PC-3 (cell line): Measurements from ENCODE around the gene ANAPC15. TPM values are rescaled to one million over a fixed set of nuclear protein-coding genes. Genes with fewer than 3 reads are reported as not detected.
"Not testable (repeated sequence)": the region's sequence is repeated elsewhere in the genome, so short reads cannot be mapped to it uniquely, and the experiment has no call there.

Source experiments
- ATAC-seq: fragments of 200-7000 bp; cut with Tn5 transposase; 2 replicates; pipeline ENCODE4 v1.9.1; 2020; ENCODE audit warnings: mild to moderate bottlenecking, moderate library complexity
- BruUV-seq: library from RNA; stranded (reverse); fragments of 400-500 nt; replicated peaks from 2 replicates; lab custom pipeline; 2021; lab: Mats Ljungman, UMichigan
- CTCF ChIA-PET: fragments of 300-600 bp; sonication (Branson Sonifier 250); formaldehyde crosslinking; loops from one replicate; lab custom pipeline; 2022; ENCODE audit warnings: antibody characterized with exemption; lab: Charles Lee
- POLR2A ChIA-PET: fragments of 300-600 bp; sonication (Branson Sonifier 250); formaldehyde crosslinking; loops from one replicate; lab custom pipeline; 2022; ENCODE audit warnings: antibody characterized with exemption; ENCODE audit not compliant: unreplicated experiment; lab: Charles Lee
- DNase-seq: peaks from one replicate; pipeline ENCODE4 v3.0.0-alpha.2; 2015
- H2AFZ ChIP-seq: fragments of 300-600 bp; sonication (generic); 2 replicates; pipeline ENCODE4 v1.6.0; 2016; ENCODE audit warnings: antibody characterized with exemption, low read length
- H3F3A ChIP-seq: fragments of 300-600 bp; sonication (generic); one replicate; pipeline ENCODE4 v1.6.0; 2017; ENCODE audit warnings: antibody characterized with exemption, low read length, control low read depth, mild to moderate bottlenecking; ENCODE audit not compliant: unreplicated experiment
- H3K27ac ChIP-seq: fragments of 300-600 bp; sonication (generic); 2 replicates; pipeline ENCODE4 v1.5.1; 2016; ENCODE audit warnings: mild to moderate bottlenecking, low read length
- H3K27me3 ChIP-seq: fragments of 300-600 bp; sonication (generic); 2 replicates; pipeline ENCODE4 v1.6.1; 2016; ENCODE audit warnings: low read length, mixed read lengths
- H3K36me3 ChIP-seq: fragments of 300-600 bp; sonication (generic); 2 replicates; pipeline ENCODE4 v1.6.1; 2016; ENCODE audit warnings: low read depth, mixed run types, low read length, mixed read lengths
- H3K4me1 ChIP-seq: fragments of 300-600 bp; sonication (generic); 2 replicates; pipeline ENCODE4 v1.5.1; 2016; ENCODE audit warnings: low read length; ENCODE audit not compliant: insufficient read depth
- H3K4me2 ChIP-seq: fragments of 300-600 bp; sonication (generic); 2 replicates; pipeline ENCODE4 v1.6.0; 2016; ENCODE audit warnings: low read length
- H3K4me3 ChIP-seq: fragments of 300-600 bp; sonication (generic); 2 replicates; pipeline ENCODE4 v1.5.1; 2016; ENCODE audit warnings: mild to moderate bottlenecking, low read length, mixed read lengths
- H3K79me2 ChIP-seq: fragments of 300-600 bp; sonication (generic); 2 replicates; pipeline ENCODE4 v1.6.1; 2017; ENCODE audit warnings: low read length, mixed read lengths
- H3K9ac ChIP-seq: fragments of 300-600 bp; sonication (generic); 2 replicates; pipeline ENCODE4 v1.6.0; 2016; ENCODE audit warnings: mild to moderate bottlenecking, low read length
- H3K9me2 ChIP-seq: fragments of 300-600 bp; sonication (generic); replicated peaks from 2 replicates; pipeline ENCODE4 v1.6.1; 2016; ENCODE audit warnings: mixed run types, low read length, mixed read lengths
- H3K9me3 ChIP-seq: fragments of 300-600 bp; sonication (generic); 2 replicates; pipeline ENCODE4 v1.6.1; 2016; ENCODE audit warnings: low read length, mixed read lengths
- H4K20me1 ChIP-seq: fragments of 300-600 bp; sonication (generic); 2 replicates; pipeline ENCODE4 v1.6.1; 2016; ENCODE audit warnings: low read length, mixed read lengths
- EZH2 ChIP-seq: fragments of 300-600 bp; sonication (generic); IDR thresholded peaks from one replicate; pipeline ENCODE4 v1.6.1; 2017; ENCODE audit warnings: antibody characterized with exemption, mild to moderate bottlenecking, low read length; ENCODE audit not compliant: unreplicated experiment
- EZH2phosphoT487 ChIP-seq: fragments of 300-600 bp; sonication (generic); IDR thresholded peaks from 2 replicates; pipeline ENCODE4 v1.6.1; 2018; ENCODE audit warnings: mild to moderate bottlenecking, antibody characterized with exemption, low read length, borderline replicate concordance
- intact Hi-C: fragments of 100-400 bp; cut with micrococcal nuclease; formaldehyde crosslinking; loops from 2 replicates; pipeline ENCODE4 v1.9.0; 2023
- total RNA-seq: library from RNA; depleted of rRNA; stranded (reverse); fragments of >200 nt; gene quantifications from 2 replicates; pipeline ENCODE4 v1.2.3, GENCODE V29; 2014
- TF ChIP-seq, protein P1 (sequence below): fragments of 300-600 bp; sonication (generic); conservative IDR thresholded peaks from 2 replicates; pipeline ENCODE4 v1.5.1; 2017; ENCODE audit warnings: antibody characterized with exemption, low read depth, mild to moderate bottlenecking, low read length

ANAPC15 gene
- total RNA-seq, 1 experiment from 2014 or later, result 65.4 TPM

DNA sequence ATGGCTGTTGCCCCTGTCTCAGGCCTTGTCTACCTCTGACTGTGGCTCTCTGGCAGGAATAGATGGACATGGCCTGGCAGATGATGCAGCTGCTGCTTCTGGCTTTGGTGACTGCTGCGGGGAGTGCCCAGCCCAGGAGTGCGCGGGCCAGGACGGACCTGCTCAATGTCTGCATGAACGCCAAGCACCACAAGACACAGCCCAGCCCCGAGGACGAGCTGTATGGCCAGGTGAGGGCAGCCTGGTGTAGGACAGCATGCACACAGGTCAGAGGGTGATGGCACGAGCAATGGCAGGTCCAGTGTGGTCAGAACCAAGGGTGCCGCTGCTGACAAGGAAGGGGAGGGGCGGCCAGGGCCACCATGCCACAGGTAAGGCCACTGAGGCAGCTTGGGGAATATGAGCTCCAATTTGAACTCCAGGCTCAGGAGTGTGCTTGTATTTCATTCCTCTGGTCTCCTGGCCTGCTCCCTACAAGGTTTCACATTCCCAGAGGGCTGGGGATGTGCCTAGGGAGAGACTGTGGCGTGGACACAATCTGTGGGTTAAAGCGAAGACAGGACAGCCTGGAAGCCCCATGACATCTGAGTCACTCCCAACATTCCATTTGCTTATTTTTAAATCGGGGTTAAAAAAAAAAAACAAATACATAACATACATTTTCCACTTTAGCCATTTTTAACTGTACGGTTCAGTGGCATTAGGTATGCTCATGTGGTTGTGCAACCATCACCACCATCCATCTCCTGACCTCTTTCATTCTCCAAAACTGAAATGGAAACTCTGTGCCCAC, 23.6 kb upstream of the ANAPC15 start:
- H2AFZ ChIP-seq, result no peak overlapping the region
- H3K4me3 ChIP-seq, result no peak overlapping the region
- no peak for ATAC-seq
- DNase-seq, result no peak
- H4K20me1 ChIP-seq, result no peaks in the 10 kb centered on the region
- no TSS peak for BruUV-seq
- no peak overlapping the region for H3K9ac ChIP-seq
- H3K27me3 ChIP-seq, result no peaks in the 10 kb centered on the region
- no peaks in the 10 kb centered on the region for H3F3A ChIP-seq
- intact Hi-C loops, result no loop called here
- ChIA-PET CTCF (no interaction called here), POLR2A (no interaction called here)
- H3K9me2 ChIP-seq, result no peaks in the 10 kb centered on the region
- H3K4me1 ChIP-seq, result 0 out of 2 replicates have a peak, but pooled peaks cover 6% of the 10 kb centered on the region
- H3K4me2 ChIP-seq, result no peak overlapping the region
- no peaks in the 10 kb centered on the region for H3K36me3 ChIP-seq
- no peaks in the 10 kb centered on the region for H3K9me3 ChIP-seq
- no peak overlapping the region for H3K27ac ChIP-seq
- TF ChIP-seq, protein P1, sequence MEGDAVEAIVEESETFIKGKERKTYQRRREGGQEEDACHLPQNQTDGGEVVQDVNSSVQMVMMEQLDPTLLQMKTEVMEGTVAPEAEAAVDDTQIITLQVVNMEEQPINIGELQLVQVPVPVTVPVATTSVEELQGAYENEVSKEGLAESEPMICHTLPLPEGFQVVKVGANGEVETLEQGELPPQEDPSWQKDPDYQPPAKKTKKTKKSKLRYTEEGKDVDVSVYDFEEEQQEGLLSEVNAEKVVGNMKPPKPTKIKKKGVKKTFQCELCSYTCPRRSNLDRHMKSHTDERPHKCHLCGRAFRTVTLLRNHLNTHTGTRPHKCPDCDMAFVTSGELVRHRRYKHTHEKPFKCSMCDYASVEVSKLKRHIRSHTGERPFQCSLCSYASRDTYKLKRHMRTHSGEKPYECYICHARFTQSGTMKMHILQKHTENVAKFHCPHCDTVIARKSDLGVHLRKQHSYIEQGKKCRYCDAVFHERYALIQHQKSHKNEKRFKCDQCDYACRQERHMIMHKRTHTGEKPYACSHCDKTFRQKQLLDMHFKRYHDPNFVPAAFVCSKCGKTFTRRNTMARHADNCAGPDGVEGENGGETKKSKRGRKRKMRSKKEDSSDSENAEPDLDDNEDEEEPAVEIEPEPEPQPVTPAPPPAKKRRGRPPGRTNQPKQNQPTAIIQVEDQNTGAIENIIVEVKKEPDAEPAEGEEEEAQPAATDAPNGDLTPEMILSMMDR, result no peak
- TF ChIP-seq EZH2 (no peak), EZH2phosphoT487 (no peak)
- no peaks in the 10 kb centered on the region for H3K79me2 ChIP-seq

DNA sequence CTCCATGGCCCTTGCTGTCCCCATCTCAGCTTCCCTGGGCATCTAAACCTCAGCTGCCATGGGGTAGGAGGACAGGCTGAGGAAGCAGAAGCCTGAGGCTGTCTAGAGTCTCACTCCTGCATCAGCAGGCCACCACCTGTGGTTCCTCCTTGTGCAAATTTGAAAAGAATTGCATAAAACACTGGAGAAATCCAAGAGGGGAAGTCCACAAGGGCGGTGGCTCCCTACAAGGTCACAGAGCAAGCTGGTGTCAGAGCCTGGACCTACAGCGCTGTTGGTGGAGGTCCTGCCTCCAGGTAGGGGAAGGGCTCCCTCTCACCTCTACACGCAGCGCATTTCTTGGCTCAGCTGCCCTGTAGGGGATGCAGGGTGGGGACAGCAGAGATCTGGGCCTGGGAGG, 23.0 kb upstream of the ANAPC15 start, which contains the start of gene FOLR3:
Gene FOLR3 (plus strand): TSS at position 253 of the 400 bp plus-strand sequence. CDS start 228 bp downstream, outside the sequence.
- H3K4me3 ChIP-seq, H3K9me3 ChIP-seq, POLR2A ChIA-PET, DNase-seq, H3K9ac ChIP-seq, BruUV-seq, H3K27me3 ChIP-seq, ATAC-seq, H3K4me1 ChIP-seq, H3K27ac ChIP-seq, H3K4me2 ChIP-seq, H3F3A ChIP-seq, H3K36me3 ChIP-seq, H4K20me1 ChIP-seq, intact Hi-C loops, H2AFZ ChIP-seq, H3K79me2 ChIP-seq, CTCF ChIA-PET, H3K9me2 ChIP-seq: not testable (repeated sequence)

DNA sequence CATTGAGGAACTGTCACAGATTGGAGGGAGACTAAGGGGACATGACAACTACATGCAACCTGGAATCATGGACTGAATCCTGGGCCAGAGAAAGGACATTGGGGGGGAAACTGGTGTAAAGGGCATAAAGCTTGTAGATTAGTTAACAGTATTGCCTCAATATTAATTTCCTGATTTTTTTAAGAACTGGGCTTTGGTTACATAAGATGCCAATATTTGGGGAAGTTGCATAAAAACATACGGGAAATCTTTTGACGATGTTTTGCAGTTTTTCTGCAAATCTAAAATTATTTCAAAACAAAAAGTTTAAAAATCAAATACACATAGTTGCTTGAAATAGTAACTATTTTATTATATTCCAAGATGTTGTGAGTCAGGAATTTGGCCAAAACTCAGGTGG, 20.2 kb upstream of the ANAPC15 start:
- intact Hi-C loops, result no loop called here
- ChIA-PET POLR2A (no interaction called here), CTCF (no interaction called here)
- Histone ChIP-seq H3K9me3 (peaks cover 2% of the 10 kb centered on the region; the same call in 1 of the 2 replicates), H3K9ac (no peak overlapping the region), H3K27me3 (no peaks in the 10 kb centered on the region), H3K4me1 (no peaks in the 10 kb centered on the region), H2AFZ (no peak overlapping the region), H3F3A (no peaks in the 10 kb centered on the region), H3K4me3 (no peak overlapping the region), H3K79me2 (no peaks in the 10 kb centered on the region), H3K36me3 (no peaks in the 10 kb centered on the region), H3K27ac (no peak overlapping the region), H3K4me2 (no peak overlapping the region), H3K9me2 (no peaks in the 10 kb centered on the region), H4K20me1 (no peaks in the 10 kb centered on the region)
- ATAC-seq (no peak), DNase-seq (no peak)
- no TSS peak for BruUV-seq
- TF ChIP-seq EZH2 (no peak), EZH2phosphoT487 (no peak)
- TF ChIP-seq, protein P1, result no peak
